GM18502 (cell line): ENCODE data around the gene ERVH48-1.
A peak's percentile ranks its signal among the peaks of the same experiment; 100 is the strongest.
"Not testable (repeated sequence)": the region's sequence is repeated elsewhere in the genome, so short reads cannot be mapped to it uniquely, and the experiment has no call there.

Experiments used
- ATAC-seq: cut with Tn5 transposase; IDR thresholded peaks from one replicate; pipeline ENCODE4 v1.9.1; 2021; ENCODE audit warnings: mild to moderate bottlenecking; ENCODE audit not compliant: unreplicated experiment, poor library complexity

ERVH48-1 gene

DNA sequence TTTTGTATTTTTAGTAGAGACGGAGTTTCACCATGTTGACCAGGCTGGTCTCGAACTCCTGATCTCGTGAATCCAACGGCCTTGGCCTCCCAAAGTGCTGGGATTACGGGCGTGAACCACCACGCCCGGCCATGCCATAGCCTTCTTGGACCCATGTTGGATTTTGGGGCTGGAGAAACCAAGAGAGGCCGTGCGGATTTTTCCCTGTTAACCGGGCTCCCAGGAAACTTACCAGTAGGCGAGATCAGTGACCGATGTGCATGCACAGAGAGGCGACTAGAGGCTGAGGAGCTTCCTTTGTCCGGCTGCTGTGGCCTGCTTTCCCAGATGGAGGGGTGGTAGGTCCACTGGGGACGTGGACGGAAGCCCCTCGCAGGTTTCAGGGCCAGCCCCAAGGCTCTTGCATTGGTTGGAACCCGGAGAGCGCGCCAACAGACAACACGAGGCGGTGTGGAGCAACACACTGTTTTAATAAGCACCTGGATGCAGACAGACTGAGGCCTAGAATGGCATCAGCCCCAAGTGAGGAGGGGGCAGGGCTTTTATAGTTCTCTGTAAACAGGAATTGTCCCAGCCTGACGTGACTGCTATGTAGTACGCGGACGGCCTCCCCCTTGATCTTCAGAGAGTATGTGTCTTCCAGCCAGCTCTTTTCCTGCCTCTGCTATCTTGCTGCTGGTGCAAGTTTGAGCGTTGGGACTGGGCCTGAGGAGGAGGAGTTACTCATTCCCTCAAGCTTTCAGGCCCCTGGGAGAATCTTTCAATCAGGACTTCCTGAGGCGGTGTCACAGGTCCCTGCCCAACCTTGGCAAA, at the start of gene ERVH48-1:
Gene ERVH48-1 (minus strand): TSS at position 517 of the 813 bp plus-strand sequence. CDS start 6,624 bp downstream, outside the sequence.
- no peak for ATAC-seq

DNA sequence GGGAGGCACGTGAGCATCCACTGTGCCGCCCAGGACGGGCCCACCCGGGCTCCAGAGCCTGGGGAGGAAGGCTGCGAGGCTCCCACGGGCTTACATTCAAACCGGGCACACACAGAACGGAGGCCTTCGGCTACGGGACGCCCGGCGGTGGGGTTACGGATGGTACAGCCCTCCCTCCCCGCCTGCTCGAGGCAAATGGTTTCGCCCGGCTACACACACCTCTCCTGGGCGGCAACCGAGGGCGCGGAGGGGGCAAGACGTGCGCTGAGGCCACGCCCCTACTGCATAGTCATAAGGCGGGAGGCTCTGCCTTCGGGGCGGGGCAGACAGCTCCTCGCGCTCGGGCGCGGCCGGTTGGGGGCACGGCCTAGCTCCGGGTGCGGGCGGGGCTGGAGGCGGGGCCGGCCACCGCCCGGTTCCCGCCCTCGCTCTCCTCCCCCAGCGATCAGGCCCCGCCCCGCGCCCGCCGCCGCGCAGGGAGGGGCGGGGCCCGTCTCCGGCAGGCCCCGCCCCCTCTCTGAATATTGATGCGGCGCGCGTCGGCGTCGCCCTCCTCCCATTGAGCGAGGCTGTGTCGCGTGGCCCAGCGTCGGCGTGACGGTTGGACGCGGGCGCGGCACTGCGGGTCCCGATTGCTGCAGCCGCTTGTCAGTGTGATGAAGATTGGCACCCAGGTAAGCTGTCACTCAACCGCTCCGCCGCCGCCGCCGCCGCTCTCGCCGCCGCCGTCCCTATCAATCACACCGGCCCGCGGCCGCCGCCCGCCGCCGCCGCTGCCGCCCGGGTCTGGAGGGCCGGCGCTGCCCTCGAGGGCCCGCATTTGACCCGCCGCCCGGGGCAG, 48.8 kb upstream of the ERVH48-1 start, which contains the start of gene PKNOX1:
Gene PKNOX1 (plus strand): TSS at position 572 of the 841 bp plus-strand sequence. CDS start 29,820 bp downstream, outside the sequence.
- ATAC-seq: peak; percentile 85

DNA sequence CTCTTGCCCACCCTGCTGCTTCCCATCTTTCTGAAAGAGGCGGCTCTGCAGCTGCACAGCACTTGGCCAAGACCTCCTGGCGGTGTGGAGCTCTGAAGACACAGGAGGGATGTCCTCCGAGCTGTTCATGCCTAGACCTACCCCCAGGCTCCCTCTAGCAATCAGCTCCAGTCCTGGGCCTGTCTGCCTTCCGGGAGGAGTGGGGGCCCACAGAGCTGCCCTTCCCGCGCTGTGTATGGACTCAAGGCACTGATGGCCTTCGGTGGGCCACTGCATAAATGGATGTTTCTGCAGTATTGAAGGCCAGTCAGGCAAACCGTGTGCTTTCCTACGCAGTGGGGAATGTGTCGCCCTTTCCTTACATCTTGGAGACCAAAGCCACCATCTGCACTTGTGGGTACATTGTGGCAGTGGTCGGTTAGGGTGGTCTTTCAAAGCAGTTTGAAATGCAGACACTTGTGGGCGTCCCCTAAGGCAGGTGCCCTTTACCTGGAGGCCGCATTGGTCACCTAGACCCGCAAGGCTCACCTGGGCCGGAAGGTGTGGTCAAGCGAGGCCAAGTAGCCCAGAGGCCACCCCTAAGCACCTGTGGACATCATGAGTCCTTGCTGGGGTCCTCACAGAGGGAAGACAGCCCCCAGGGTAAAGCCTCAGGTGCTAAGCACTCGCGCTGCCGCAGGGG, 48.0 kb upstream of the ERVH48-1 start:
- ATAC-seq: no peak

DNA sequence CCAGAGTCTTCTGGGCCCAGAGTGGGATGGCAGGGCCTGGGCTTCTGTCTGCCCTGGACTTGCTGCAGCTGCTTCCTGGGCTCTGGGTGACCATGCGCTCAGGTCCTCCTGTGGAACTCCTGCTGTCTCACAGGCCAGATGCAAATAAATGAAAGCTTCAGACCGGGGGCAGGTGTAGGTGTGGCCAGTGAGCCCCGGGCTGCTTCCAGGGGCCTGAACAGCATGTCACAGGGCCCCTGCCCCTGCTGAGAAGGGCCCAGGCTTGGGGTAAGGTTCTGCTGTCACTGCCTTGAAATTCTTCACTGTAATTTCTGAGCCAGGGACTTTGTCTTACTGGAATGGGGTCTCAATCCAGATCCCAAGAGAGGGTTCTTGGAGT, 46.5 kb upstream of the ERVH48-1 start:
- ATAC-seq: no peak

DNA sequence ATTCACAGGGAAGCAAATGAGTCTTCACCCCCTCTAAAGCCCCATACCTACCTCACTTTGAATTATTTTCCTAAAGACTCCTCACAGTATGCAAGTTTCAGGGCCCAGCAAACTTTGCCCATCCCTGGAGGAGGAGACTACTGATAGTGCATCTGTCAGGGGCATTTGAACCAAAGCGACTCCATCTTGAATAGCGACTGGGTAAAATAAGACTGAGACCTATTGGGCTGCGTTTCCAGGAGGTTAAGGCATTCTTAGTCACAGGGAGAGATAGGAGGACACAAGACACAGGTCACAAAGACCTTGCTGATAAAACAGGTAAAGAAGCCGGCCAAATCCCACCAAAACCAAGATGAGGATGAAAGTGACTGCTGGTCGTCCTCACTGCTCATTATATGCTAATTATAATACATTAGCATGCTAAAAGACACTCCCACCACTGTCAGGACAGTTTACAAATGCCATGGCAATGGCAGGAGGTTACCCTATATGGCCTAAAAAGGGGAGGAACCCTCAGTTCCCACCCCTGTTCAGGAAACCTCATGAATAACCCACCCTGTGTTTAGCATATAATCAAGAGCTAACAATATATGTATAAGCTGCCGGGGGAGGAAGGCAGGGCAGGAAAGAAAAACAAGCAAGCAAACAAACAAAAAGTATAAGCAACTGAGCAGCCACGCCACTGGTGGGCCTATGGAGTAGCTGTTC, 45.7 kb upstream of the ERVH48-1 start:
- ATAC-seq: no peak

DNA sequence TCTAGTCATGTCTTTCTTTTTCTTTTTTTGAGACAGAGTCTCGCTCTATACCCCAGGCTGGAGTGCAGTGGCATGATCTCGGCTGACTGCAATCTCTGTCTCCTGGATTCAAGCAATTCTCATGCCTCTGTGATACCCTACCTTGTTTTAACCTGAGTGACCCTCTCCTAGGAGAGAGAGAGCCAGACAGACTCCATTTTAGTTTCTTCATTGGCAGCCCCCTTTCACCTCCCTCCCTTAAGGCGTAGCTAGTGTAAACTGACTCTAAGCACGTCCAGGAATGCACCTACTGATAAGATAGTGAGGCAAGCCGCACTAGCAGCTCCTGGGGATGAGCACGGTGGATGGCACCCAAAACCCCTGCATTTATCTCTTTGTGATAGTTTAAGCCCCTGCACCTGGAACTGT, 43.8 kb upstream of the ERVH48-1 start:
- no peak for ATAC-seq

DNA sequence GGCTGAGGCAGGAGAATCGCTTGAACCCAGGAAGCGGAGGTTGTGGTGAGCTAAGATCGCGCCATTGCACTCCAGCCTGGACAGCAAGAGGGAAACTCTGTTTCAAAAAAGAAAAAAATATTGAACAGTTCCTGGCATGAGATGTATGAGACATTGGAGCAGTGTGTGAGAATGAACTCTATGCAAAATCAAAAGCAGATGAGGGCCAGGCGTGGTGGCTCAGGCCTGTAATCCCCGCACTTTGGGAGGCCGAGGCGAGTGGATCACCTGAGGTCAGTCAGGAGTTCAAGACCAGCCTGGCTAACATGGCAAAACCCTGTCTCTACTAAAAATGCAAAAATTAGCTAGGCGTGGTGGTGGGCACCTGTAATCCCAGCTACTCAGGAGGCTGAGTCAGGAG, 42.2 kb upstream of the ERVH48-1 start:
- ATAC-seq: not testable (repeated sequence)

DNA sequence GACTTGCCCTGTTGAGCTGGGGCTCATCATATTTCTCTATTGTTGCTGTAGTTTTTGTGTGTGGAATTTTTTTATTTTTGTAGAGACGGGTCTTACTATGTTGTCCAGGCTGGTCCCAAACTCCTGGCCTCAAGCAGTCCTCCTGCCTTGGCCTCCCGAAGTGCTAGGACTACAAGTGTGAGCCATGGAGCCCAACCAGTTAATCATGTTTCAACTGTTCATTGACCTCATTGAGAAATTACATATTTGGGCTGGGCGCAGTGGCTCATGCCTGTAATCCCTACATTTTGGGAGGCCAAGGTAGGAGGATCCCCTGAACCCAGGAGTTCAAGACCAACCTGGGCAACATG, 39.8 kb upstream of the ERVH48-1 start:
- ATAC-seq: no peak

DNA sequence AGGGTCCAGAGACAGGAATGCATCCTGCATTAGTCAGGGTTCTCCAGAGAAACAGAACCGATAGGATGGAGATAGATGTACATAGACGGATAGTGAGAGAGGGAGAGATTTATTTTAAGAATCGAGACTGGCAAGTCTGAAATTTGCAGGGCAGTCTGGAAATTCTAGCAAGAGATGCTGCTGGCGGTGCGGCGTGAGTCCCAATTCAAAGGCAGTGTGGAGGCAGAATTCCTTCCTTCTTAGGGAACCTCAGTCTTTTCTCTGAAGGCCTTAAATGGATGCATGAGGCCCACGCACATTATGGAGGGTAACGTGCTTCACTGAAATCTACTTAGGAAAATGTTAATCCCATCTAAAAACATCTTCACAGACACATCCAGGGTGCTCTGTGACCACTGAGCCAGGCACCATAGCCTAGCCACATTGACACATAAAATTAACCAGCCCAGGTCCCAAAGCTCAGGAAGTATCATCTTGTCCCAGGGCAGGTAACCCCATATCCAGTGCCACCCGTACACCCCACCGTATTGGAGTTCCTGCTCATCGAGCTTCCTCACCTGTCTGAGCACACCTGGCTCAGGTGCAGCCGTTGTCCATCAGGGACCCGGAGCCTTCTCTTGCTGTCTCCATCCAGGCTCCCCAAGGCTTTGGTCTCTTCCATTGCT, 39.2 kb upstream of the ERVH48-1 start:
- no peak for ATAC-seq

DNA sequence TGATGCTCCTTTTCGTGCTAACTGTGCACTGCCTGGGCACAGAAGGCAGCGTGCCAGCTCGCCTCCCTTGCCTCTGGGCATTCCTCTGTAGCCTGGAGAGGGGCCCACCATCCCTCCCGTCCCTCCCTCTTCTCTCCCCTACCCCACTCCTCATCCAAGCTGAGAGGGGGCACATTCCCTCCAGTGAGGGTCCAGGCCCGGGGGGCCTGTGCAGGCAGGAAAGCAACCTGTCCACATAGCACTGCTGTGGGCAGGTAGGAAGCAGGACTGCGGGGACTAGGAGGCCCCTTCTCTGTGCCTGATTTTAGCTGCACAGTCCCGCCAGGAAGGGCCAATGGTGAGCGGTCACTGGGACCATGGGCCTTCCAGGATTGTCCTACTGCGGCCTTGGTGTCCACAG, 38.7 kb upstream of the ERVH48-1 start:
- ATAC-seq: no peak

DNA sequence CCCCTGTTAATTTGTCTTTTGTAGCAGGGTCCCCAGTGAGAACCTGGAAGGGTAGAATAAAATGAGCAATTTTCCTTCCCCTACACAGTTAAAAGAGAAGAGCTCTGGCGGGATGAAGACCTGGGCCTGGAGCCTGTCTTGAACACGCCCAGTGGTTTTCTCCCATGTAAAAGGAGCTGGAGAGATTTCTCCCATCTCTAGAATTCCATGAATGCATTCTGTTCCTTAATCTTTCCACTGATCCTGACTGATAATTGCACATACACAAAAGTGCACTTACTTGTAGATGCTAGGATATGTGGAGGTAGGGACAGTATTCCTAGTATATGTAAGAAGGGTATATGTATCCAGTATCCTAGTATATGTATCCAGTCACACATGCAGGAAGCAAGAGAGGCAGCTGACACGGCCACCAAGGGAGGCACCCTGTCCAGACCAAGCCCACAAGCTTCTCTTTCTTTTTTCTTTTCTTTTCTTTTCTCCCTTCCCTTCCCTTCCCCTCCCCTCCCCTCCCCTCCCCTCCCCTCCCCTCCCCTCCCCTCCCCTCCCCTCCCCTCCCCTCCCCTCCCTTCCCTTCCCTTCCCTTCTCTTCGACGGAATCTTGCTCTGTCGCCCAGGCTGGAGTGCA, 37.1 kb upstream of the ERVH48-1 start:
- ATAC-seq: no peak

DNA sequence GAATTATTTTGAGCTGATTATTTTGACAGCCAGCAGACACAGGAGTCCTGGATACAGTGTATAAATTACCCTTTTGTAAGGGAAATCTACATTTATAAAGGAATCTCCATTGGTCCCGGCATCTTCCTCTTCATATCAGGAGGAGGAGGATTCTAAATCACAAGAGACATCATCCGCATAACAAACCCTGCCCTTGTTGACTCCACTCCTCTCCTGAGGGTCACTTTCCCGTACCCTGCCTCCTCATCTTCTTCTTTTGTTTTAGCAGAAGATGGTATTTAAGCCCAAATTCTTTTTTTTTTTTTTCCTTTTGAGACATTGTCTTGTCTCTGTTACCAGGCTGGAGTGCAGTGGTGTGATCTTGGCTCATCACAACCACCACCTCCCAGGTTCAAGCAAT, 34.3 kb upstream of the ERVH48-1 start:
- ATAC-seq: no peak

DNA sequence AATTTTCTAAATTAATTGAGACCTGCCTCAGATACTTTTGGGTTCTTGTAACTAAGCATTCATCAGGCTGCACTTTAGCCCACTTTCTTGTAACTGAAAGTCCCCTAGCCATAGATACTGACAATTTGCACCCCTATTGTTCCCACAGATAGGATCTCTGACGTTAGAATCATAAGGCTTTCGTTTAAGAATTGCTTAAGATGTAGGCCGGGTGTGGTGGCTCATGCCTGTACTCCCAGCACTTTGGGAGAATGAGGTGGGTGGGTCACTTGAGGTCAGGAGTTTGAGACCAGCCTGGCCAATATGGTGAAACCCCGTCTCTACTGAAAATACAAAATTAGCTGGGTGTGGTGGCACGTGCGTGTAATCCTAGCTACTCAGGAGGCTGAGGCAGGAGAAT, 32.7 kb upstream of the ERVH48-1 start:
- not testable (repeated sequence) for ATAC-seq

DNA sequence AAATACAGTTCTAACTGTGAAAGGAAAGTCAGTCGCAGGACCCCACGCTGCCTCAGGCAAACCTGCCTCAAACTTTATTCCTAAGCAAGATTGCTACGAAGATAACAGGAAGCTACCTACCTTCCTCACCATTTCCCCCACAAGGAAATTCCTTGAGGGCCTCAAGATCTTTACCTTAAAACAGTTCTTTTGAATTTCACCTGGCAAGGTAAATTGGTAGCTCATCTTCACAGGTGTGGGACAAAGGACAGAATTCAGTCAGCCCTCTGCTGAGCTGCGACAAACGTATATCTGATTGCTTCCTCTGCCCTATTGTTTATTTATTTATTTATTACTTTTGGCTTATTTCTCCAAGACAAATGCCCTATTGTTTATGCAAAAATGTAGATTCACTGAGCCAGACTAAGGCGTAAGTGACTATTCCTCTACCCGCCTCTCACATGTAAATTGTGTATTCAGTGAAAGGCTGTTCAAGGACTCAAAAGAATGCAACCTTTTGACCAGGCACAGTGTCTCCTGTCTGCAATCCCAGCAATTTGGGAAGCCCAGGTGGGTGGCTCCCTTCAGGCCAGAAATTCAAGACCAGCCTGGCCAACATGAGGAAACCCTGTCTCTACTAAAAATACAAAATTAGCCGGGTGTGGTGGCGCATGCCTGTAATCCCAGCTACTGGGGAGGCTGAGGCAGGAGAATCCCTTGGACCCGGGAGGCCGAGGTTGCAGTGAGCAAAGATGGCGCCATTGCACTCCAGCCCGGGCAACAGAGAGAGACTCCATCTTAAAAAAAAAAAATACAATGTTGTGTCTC, 31.6 kb upstream of the ERVH48-1 start:
- ATAC-seq: no peak

DNA sequence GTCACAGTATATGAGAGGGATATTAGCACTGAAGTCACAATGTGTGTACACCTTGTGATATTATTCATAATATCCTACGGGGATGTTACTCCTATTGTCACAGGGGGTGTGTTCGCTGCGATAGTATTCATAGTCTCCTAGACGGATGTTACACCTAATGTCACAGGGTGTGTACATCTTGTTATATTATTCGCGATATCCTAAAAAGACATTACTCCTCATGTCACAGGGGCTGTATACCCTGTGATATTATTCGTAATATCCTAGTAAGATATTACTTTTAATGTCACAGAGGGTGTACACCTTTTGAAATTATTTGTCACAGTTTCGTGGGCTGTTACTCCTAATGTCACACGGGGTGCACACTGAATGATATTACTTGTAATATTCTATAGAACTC, 25.8 kb upstream of the ERVH48-1 start:
- not testable (repeated sequence) for ATAC-seq

DNA sequence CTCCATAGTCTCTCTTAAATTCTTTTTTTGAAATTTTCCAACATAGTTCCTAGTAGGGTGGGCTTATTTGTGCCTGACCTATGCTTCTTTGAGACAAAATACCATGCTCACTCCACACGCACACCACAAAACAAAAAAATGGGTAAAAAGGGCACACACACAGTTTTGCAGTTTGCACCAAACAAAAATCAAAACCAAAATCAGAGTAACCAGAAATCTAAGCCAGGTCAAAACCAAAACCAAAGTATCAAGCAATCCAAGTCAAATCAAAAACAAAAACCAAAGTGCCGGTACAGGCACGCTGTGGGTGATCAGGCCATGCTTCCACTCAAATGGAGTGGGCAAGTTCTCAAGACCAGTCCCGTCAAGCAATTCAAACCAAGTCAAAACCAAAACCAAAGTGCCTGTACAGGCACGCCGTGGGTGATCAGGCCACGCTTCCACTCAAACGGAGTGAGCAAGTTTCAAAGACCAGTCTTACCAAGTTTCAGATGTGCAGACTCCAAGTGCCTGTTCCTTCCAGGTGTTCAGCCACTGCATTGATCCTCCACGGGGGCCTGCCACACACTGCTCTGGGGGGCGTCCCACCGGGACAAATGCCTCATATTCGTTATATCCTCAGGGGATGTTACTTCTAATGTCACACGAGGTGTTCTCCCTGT, 23.8 kb upstream of the ERVH48-1 start:
- ATAC-seq: not testable (repeated sequence)

DNA sequence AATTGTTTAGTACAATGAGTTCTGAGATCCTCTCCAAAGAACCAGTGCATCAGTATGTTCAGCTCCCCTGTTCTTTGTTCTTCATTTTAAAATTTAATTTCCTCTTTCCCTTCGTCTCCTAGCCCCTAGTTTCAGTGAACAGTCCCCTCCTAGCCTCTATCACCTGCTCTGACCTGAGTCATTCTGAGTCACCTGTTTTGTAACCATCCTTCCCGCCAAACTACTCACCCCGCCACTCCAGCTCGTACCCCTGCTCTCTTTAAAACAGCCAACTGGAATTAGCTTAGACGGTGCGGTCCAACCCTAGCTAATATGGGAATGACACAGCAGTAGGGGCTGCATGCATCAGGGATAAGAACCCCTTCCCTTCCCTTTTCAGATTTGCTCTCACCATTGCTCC, 16.8 kb upstream of the ERVH48-1 start:
- ATAC-seq: no peak

DNA sequence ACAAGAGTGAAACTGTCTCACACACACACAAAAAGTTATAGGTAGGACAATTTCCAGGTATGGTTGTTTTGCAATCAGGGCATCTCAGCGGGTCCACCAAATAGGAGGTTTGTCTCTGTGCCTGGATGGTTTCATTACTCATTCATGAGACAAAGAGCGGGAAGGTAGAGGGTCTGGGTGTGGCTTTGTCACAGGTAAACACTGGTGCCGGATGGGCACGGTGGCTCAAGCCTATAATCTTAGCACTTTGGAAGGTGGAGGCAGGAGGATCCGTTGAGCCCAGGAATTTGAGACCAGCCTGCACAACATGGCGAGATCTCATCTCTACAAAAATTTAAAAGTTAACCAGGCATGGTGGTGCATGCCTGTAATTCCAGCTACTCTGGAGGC, 16.3 kb upstream of the ERVH48-1 start:
- ATAC-seq: no peak
